ENCODE measurements around the gene HAUS8.

DNA sequence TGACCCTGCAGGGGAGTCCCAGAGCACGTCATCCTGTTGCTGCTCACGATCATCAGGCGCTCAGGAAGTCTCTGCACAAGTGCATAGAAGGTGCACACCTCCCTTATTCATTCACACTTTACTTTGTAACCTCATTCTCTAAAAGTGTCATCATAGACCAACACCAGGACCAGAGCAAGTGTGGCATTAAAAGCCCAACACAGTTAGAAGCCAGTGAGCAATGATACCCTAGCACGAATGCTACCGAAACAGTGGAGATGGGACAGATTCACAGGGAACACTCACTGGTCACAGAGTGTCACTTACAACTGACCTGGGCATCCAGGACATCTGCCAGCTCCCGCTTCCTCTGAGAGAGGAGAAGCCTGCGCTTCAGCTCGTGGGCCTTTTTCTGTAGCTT, 17.0 kb downstream of the HAUS8 start:
- TF ChIP-seq, protein P1, sequence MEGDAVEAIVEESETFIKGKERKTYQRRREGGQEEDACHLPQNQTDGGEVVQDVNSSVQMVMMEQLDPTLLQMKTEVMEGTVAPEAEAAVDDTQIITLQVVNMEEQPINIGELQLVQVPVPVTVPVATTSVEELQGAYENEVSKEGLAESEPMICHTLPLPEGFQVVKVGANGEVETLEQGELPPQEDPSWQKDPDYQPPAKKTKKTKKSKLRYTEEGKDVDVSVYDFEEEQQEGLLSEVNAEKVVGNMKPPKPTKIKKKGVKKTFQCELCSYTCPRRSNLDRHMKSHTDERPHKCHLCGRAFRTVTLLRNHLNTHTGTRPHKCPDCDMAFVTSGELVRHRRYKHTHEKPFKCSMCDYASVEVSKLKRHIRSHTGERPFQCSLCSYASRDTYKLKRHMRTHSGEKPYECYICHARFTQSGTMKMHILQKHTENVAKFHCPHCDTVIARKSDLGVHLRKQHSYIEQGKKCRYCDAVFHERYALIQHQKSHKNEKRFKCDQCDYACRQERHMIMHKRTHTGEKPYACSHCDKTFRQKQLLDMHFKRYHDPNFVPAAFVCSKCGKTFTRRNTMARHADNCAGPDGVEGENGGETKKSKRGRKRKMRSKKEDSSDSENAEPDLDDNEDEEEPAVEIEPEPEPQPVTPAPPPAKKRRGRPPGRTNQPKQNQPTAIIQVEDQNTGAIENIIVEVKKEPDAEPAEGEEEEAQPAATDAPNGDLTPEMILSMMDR (IDR thresholded peaks at IDR 0.05) = no peak
- TF ChIP-seq POLR2A (IDR thresholded peaks at IDR 0.05) = no peak
